Mucosa of descending colon (tissue), 3 donors: Measurements from ENCODE around the gene MCUB. TPM values are rescaled to one million over a fixed set of nuclear protein-coding genes. Genes with fewer than 3 reads are reported as not detected.
A peak's percentile ranks its signal among the peaks of the same experiment; 100 is the strongest.

Experiments
- ATAC-seq: fragments of 200-7000 bp; cut with Tn5 transposase; one replicate; pipeline ENCODE4 v1.9.1; 2020; ENCODE audit warnings: mild to moderate bottlenecking, moderate library complexity
- DNase-seq, 3 donors: peaks; one replicate each; pipeline ENCODE4 v3.0.0-alpha.2; 2020
- H3K36me3 ChIP-seq: fragments of 200-600 bp; one replicate; pipeline ENCODE4 v1.8.0; 2021; ENCODE audit warnings: low read depth, mild to moderate bottlenecking
- H3K4me1 ChIP-seq: fragments of 200-600 bp; one replicate; pipeline ENCODE4 v1.8.0; 2021; ENCODE audit warnings: low read depth, mild to moderate bottlenecking
- H3K4me3 ChIP-seq: fragments of 200-600 bp; one replicate; pipeline ENCODE4 v1.8.0; 2021; ENCODE audit warnings: mild to moderate bottlenecking
- H3K9me3 ChIP-seq: fragments of 200-600 bp; one replicate; pipeline ENCODE4 v1.8.0; 2021; ENCODE audit warnings: mild to moderate bottlenecking
- intact Hi-C, 2 donors: fragments of 100-400 bp; cut with DNase I in 1 of 2; cut with micrococcal nuclease in 1 of 2; formaldehyde crosslinking; loops; one replicate each; pipeline versions ENCODE4 v1.11.0 to v1.11.1; 2022; cut with DNase I, micrococcal nuclease
- total RNA-seq, 3 donors: library from RNA; stranded (reverse); fragmentation: NEBNext Ultra II Directional in 2 of 3; extraction: Animal tissue kit (Norgen Biotek cat#: 25700) in 2 of 3; gene quantifications; one replicate each; pipeline versions ENCODE4 v1.2.1 to v1.2.4, GENCODE V29; 2021 to 2023
- TF ChIP-seq, protein P1 (sequence below): fragments of 200-600 bp; IDR thresholded peaks from one replicate; pipeline ENCODE4 v1.8.0; 2022; ENCODE audit warnings: antibody characterized with exemption, mild to moderate bottlenecking
- donor health status: DM: no; HTN: no; CAD: no; lungs with moderate emphysema.
- donor health status: DM: no; HTN: no; CAD: no.
- donor health status: DM: no; HTN: yes; CAD: no.

Gene MCUB
- total RNA-seq, 3 donors from 2014 or later = 2.7 to 11.5 (median 6.6) TPM

GRCh38 chr4:109610489-109610888, 50.4 kb downstream of the MCUB start:
- intact Hi-C loops = no loop called here

GRCh38 chr4:109611045-109611646, 51.1 kb downstream of the MCUB start:
- DNase-seq = peak in 1 of 3 donors; percentile 28
- TF ChIP-seq, protein P1, sequence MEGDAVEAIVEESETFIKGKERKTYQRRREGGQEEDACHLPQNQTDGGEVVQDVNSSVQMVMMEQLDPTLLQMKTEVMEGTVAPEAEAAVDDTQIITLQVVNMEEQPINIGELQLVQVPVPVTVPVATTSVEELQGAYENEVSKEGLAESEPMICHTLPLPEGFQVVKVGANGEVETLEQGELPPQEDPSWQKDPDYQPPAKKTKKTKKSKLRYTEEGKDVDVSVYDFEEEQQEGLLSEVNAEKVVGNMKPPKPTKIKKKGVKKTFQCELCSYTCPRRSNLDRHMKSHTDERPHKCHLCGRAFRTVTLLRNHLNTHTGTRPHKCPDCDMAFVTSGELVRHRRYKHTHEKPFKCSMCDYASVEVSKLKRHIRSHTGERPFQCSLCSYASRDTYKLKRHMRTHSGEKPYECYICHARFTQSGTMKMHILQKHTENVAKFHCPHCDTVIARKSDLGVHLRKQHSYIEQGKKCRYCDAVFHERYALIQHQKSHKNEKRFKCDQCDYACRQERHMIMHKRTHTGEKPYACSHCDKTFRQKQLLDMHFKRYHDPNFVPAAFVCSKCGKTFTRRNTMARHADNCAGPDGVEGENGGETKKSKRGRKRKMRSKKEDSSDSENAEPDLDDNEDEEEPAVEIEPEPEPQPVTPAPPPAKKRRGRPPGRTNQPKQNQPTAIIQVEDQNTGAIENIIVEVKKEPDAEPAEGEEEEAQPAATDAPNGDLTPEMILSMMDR = no peak
- no peaks in the 10 kb centered on the region for H3K4me1 ChIP-seq
- no peaks in the 10 kb centered on the region for H3K36me3 ChIP-seq
- ATAC-seq = peak; percentile 89
- H3K9me3 ChIP-seq = peaks cover 6% of the 10 kb centered on the region
- no peak overlapping the region for H3K4me3 ChIP-seq
- intact Hi-C loops = no loop called here

More at GRCh38 chr4:109610489-109610888, 50.4 kb downstream of the MCUB start:
- Histone ChIP-seq H3K4me1 (no peaks in the 10 kb centered on the region), H3K9me3 (peaks cover 6% of the 10 kb centered on the region), H3K4me3 (no peak overlapping the region), H3K36me3 (no peaks in the 10 kb centered on the region)
- DNase-seq (no peak), ATAC-seq (no peak)
- TF ChIP-seq, protein P1 = no peak

DNA sequence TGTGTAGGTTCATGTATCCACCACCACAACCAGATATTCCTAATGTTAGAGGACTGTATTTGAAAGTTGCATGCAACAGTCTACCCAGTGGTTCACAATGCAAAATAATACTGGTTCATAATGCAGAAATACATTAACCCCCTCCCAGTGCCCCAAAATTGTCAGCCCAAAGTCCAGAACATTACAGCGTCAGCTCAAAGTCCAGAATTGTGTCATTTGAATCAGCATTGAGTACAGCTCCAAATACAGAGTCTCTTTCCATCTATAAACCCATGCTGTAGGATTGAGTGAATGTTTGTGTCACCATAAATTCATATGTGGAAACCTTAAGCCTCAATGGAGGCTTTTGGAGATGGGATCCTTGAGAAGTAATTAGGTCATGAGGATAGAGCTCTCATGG, 54.0 kb downstream of the MCUB start:
- H3K4me1 ChIP-seq = no peaks in the 10 kb centered on the region
- TF ChIP-seq, protein P1 = no peak
- H3K4me3 ChIP-seq = no peak overlapping the region
- no peaks in the 10 kb centered on the region for H3K9me3 ChIP-seq
- intact Hi-C loops = no loop called here
- no peak for ATAC-seq
- no peaks in the 10 kb centered on the region for H3K36me3 ChIP-seq
- no peak for DNase-seq

DNA sequence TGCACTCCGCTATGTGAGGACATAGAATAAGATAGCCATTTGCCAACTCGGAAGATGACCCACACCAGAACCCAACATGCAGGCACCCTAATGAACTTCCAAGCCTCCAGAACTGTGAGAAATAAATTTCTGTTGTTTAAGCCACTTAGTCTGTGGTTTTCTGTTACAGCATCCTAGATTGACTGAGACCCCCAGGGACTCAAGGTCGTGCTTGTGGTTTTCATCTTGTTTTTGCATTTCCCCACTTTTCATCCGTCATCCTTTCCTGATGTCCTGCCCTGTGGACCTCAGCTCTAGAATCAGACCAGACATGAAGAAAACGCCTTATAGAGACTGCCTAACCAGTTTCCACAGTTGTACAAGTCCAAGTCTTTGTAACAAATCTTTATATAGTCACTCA, 54.4 kb downstream of the MCUB start:
- H3K9me3 ChIP-seq = no peaks in the 10 kb centered on the region
- no peaks in the 10 kb centered on the region for H3K4me1 ChIP-seq
- no peak for DNase-seq
- ATAC-seq = no peak
- no peaks in the 10 kb centered on the region for H3K36me3 ChIP-seq
- H3K4me3 ChIP-seq = no peak overlapping the region
- intact Hi-C loops = no loop called here
- TF ChIP-seq, protein P1 = no peak

DNA sequence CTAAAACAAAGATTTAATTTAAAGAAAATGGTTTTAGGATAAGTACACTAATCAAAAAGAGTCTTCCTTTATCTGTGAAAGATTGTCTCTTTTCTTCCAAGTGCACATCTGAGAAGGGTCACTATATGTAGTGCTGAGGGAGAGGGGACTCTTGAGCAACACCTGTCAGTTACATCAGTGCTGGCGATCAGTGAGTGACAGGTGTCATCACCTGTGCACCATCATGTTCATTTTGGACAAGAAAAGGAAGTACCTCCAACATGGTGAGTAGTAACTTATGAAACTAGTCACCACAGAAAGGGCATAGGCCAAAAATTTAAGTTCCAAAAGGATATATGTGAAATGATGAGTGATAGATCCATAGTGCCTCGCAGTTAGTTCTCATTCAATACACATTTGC, 55.7 kb downstream of the MCUB start:
- no peak for DNase-seq
- ATAC-seq = no peak
- intact Hi-C loops = no loop called here
- TF ChIP-seq, protein P1 = no peak
- no peaks in the 10 kb centered on the region for H3K4me1 ChIP-seq
- no peaks in the 10 kb centered on the region for H3K9me3 ChIP-seq
- H3K36me3 ChIP-seq = no peaks in the 10 kb centered on the region
- no peak overlapping the region for H3K4me3 ChIP-seq

GRCh38 chr4:109616243-109616642, 56.2 kb downstream of the MCUB start:
- TF ChIP-seq, protein P1 = no peak
- DNase-seq (no peak), ATAC-seq (no peak)
- Histone ChIP-seq H3K4me3 (no peak overlapping the region), H3K36me3 (no peaks in the 10 kb centered on the region), H3K4me1 (no peaks in the 10 kb centered on the region), H3K9me3 (no peaks in the 10 kb centered on the region)
- intact Hi-C loops = no loop called here
